Right forelimb (tissue), 1 donor: Measurements from ENCODE around the gene RNF40.

ENCODE experiments used
- DNase-seq: peaks from one replicate; pipeline ENCODE4 v3.0.0-alpha.2; 2018

RNF40 gene

DNA sequence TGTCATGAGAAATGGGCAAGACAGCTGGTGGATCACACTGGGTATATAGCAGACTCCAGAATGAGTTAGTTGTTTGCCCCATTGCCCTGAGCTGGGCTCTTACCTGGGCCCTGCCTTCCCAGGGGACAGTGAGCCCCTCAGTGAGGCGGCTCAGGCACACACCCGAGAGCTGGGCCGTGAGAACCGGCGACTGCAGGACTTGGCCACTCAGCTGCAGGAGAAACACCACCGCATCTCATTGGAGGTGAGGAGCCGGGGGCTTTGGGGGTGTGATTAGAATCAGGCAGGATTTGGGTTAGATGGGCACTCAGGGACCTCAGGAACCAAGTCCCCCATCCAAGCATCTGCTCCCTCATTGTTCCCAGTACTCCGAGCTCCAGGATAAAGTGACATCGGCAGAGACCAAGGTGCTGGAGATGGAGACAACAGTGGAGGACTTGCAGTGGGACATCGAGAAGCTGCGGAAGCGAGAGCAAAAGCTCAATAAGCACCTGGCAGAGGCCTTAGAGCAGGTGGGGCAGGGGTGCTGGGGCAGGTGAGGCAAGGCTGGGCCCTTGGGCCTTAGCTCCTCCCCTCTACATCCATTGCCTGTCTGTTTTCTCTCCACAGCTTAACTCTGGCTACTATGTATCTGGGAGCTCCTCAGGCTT is 2.8 kb downstream of the RNF40 start:
- DNase-seq = no peak

- DNase-seq = no peak
Observed at GRCh38 chr16:30766206-30766932, 4.2 kb downstream of the RNF40 start.

GRCh38 chr16:30766933-30767284 is 4.8 kb downstream of the RNF40 start:
- DNase-seq = no peak

DNA sequence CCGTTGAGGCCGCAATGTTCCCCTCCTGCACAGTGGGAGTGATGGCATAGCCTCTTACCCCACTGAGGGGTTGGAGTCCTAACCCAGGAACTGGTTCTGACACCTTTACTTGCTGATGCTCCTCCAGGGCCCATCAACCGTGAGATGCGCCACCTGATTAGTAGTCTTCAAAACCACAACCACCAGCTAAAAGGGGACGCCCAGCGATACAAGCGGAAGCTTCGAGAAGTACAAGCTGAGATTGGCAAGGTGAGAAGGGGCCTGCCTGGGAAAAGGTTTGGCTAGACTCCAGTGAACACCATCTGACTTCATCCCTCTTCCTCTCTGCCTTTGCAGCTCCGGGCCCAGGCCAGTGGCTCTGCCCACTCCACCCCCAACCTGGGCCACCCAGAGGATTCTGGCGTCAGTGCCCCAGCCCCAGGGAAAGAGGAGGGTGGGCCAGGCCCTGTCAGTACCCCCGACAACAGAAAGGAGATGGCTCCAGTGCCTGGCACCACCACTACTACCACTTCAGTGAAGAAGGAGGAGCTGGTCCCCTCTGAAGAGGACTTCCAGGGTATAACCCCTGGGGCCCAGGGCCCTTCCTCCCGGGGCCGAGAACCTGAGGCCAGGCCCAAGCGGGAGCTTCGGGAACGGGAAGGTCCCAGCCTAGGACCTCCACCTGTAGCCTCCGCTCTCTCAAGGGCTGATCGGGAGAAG is 5.8 kb downstream of the RNF40 start:
- DNase-seq = no peak

- DNase-seq = no peak
Observed at GRCh38 chr16:30768583-30769181, 6.6 kb downstream of the RNF40 start.

GRCh38 chr16:30769379-30770089 is 7.4 kb downstream of the RNF40 start:
- DNase-seq = no peak

GRCh38 chr16:30771726-30772125 is 9.6 kb downstream of the RNF40 start:
- no peak for DNase-seq

DNA sequence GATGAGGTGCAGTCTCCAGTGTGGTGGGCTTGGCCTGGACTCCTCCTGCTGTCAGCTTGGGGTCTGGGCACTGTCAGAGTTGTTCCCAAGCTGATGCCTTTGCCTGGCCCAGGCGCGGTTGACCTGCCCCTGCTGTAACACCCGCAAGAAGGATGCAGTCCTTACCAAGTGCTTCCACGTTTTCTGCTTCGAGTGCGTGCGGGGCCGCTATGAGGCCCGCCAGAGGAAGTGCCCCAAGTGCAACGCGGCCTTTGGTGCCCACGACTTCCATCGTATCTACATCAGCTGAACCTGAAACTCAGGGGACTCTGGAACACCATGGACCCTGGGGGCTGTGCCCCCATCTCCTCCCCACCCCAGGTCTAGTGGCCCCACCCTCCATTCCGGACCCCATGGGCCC is 11.7 kb downstream of the RNF40 start:
- DNase-seq = no peak

GRCh38 chr16:30774367-30775130 is 12.4 kb downstream of the RNF40 start:
- no peak for DNase-seq

DNA sequence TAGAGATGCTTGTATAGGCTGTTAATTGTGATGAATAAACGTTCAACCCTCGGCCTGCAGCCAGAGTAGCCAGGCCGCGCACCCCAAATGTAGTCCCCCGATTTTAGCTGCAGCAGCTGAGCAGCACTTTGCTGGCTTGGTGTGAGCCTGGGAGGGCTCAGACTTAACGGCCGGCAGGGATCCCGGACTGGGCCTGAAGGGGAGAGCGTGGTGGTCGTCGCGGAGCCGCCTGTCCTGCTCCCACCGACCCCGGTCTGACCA is 12.9 kb downstream of the RNF40 start:
- no peak for DNase-seq

DNA sequence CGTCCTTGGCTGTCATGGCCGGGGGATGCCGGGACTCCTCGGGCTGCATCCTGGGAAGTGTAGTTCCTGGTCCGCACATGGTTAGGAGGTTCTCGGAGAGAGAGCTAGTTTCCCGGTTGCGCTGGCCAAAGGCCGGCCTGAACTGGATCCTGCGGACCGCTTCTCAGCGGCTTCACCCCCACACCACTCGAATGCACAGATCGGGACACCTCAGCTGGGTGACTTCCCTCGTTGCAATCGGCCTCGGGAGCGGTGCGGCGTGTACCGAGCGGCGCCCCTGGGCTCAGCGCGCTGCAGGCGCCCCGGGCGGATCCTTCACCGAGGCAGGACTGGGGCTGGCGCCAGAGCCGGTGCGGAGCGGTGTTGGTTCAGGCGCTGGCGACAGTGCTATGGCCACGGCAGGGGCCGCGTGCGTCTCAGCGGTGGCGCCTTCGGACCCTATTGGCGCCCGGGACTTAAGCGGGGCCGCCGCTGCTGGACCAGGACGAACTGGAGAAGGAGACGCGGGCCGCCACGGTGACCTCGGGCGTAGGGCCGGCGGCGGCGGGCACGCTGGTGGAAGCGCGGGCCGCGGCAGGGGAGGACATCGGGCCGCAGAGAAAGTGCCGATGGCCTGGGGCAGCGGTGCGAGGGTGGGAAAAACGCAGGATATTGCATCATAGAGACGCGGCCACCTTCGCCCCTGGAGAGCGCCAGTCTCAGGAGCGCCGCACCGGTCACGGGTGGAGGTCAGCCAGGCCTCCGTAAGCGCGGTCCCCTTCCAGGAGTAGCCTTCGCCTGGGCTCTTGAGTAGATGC is 13.5 kb downstream of the RNF40 start:
- peak; percentile 89 for DNase-seq

DNA sequence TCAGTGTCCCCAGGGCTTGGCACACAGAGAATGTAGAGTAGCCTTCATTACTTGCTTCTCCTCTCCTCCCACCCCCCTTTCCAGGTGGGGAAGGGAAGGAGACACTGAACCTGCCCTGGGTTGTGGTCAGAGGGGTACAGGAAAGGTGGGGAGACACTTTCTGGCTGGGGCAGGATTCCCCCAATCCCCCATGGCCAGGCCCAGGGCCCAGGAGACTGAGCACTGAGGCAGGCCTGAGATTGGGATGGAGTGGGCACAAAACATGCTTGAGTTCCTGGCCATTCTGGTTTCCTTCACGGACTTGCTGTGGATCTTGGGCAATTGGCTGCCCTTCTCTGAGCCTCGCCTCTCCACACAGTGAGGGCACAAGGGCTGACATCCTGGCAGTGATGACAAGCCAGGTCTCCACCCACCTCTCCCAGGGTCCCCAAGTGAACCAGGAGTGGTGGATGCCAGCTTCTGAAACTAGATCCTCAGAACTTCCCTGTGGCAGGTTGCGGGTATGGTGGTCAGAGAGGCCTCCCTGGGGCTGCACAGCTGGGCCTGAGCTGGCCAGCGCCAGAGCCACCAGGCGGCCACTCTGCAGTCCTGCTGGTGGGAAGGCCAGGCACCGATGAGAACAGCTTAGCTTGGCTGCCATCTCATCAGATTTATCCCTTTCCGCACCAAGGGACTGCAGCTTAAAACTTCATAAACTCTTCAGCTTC is 15.6 kb downstream of the RNF40 start:
- DNase-seq = no peak

- DNase-seq = no peak
Observed at GRCh38 chr16:30778549-30779244, 16.6 kb downstream of the RNF40 start.

- DNase-seq = no peak
Observed at GRCh38 chr16:30779596-30779995, 17.5 kb downstream of the RNF40 start.

DNA sequence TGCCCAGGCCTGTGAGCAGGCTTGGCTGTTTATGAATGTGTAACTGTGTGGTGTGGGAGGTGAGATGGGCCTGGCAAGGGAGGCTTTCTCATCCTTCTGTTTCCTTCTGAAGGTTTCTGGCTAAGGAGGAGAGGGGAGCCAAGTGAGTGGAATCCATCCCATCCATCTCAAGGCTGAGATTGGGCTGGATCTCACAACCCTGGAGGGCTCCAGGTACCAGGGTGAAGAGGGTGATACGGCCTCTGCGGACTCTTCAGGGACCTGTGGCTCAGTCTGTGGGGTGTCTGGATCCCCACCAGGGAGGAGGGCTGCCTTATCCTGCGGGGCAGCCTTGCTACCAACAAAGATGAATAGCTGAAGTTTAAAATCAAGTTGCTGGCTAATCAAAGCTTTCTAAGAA is 17.9 kb downstream of the RNF40 start:
- DNase-seq = no peak

- DNase-seq = no peak
Observed at GRCh38 chr16:30780549-30780948, 18.4 kb downstream of the RNF40 start.

- no peak for DNase-seq
Observed at GRCh38 chr16:30782486-30783279, 20.6 kb downstream of the RNF40 start.

- no peak for DNase-seq
Observed at GRCh38 chr16:30783280-30784109, 21.4 kb downstream of the RNF40 start.

DNA sequence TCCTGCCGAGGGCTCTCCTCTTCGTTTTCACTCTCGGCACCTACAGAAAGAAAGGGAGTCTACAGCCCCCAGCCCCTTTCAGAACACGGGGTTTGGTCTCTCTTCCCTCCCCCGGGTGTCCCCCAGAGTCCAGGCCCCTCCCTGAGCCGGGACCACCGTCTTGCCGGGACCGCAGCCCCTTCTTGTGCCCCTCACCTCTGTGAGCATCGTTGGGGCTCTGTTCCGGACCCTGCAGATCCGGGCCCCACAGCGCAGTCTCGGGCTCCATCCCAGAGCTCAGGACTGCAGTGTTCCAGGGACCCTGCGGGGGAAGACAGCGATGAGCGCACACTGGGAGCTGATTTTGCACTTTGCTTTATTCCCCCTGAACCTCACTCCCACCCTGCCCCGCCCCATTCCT is 22.1 kb downstream of the RNF40 start:
- DNase-seq = no peak
